NCI-H2227 treated with DMSO at 0.1 percent for 48 hours (cell line): ENCODE results near the gene ACER2.
"Not testable (repeated sequence)": the region's sequence is repeated elsewhere in the genome, so short reads cannot be mapped to it uniquely, and the experiment has no call there.

Source experiments
- DNase-seq: peaks from one replicate; lab custom pipeline; 2025; lab: John Stamatoyannopoulos, UW

ACER2 gene

DNA sequence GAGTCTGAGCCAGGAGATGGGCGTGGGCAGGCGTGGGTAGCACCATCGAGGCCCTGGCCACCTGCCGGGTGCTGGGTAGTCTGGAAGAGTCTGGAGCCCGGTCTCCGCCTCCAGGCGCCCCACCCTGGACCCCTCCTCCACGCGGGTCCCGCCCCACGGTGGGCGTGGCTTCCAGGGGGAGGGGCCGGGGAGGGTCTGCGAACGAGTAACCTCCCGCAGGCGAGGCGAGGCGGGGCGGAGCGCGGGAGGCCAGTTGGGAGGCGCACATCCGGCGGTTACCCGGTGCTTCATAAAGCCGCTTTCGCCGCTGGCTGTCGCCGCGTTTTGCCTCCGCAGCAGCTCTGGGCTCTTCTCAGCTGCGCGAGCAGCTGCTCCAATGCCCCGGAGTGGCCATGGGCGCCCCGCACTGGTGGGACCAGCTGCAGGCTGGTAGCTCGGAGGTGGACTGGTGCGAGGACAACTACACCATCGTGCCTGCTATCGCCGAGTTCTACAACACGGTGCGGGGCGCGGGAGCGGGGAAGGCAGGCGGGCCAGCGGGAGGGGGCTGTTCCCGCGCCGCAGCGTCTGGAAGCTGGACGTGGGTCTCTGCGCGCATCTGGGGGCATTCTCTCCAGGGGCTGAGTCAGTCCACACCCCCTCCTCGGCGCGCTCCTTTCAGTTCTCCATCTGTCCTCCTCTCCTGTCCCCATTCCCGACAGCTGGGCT lies at the start of gene ACER2:
Gene ACER2 (plus strand): TSS at position 317 of the 708 bp plus-strand sequence. CDS start 76 bp downstream, at position 393.
- DNase-seq: peak; percentile 86

DNA sequence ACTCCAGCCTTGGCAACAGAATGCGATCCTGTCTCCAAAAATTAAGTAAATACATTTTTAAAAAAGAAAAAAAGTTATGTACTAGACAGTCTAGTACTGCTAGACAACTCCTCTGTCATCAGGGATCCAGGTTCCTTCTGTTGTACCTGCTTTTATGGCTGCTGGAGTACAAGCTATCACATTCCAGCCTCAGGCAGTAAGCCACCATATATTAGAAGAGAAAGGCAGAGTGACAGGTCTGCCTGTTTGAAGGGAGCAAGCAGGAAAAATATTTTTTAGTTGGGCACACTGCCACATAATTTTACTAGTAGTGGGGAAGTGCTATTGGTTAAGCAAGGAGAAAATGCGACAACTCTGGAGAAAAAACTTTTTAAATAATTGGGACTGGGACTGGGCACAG lies 39.7 kb upstream of the ACER2 start:
- DNase-seq: no peak

DNA sequence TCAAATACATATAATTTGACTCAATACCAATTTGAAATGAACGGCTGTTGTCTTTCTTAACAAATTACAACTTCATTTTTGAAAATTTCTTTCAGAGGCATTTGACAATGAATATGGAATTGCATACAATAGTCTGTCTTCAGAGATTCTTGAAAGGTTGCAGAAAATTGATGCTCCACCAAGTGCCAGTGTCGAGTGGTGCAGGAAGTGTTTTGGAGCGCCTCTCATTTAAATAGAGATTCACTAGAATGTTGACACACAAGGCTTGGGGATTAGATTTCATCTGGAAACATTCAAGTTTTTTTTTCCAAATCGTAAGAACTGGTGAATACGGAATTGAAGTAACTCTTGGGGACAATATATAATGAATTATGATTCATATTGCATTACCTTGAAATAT lies 36.9 kb upstream of the ACER2 start:
- peak; percentile 11 for DNase-seq

DNA sequence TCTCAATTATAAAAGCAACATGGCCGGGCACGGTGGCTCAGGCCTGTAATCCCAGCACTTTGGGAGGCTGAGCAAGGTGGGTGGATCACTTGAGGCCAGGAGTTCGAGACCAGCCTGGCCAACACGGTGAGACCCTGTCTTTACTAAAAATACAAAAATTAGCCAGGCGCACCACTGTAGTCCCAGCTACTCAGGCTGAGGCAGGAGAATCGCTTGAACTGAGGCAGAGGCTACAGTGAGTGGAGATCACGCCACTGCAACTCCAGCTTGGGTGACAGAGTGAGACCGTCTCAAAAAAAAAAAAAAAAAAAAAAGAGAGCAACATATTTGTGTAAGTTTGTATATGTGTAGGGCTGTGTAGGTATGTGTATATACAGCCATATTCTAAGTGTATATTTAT lies 36.2 kb upstream of the ACER2 start:
- DNase-seq: no peak

DNA sequence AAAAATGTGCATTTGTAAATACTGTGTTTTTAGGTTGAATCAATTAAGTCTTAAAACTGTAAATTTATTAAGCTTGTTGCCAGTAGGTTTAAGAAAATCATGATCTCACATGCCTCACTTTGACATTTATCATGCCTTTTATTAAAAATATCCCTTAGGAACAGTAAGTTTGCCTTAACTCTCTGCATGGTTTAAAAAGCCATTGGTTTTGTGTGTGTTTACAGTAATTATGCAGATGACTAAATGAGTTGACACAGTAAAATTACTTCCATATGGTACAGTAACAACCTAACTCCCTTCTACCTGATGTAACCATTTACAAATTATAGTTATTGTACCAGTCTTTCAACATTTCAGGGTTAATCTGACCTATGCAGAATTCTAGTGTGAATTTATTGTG lies 35.3 kb upstream of the ACER2 start:
- no peak for DNase-seq

DNA sequence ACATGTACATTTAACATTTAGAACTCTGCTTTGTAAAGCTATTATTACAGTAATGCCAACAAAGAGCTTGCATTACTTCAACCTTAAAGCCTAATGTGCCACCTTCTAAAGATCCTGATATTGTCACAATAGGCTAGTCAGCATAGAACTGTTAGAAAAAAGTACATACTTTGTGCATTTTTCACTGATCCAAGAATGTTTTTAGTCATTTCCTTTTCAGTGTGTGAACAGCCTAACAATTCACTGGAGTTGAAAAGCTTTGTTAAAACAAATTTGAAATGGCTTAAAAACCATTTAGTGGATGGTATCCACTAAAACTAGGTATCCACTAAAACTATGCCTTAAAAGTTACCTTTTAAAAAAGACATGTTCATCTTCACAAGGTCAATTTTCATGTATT lies 33.3 kb upstream of the ACER2 start:
- DNase-seq: no peak

DNA sequence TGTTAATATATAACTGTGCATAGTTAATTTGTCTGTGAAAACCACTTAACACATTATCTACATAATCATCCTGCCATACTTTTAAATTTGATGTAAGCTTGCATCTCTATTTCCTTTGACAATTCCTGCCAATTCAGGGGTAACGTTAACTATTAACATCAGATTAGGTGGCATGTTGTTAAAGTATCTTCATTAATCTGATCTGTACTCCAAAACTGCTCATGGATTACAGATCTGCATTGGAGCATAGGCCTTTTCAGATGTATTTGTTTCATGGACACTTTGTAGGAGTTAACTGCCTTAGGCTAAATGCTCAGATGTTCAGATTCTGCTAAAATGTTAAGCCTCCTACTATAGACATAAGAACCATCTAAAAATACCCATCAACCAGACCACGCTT lies 31.9 kb upstream of the ACER2 start:
- DNase-seq: no peak

DNA sequence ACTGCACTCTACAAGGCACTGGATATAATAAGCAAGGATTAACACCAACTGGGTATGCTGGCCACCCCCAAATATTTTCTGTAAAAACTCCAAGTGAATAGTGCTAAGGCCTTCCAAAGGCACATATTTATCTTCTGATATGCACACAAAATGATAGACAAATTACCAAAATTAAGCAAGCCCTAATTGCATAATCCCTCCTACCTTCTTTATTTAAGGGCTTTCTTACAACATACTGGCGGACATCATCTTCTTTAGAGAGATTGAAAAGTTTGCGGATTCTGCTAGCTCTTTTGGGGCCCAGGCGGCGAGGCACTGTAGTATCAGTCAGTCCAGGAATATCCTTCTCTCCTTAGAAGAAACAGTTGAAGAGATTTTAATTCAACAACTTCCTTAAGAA lies 30.6 kb upstream of the ACER2 start:
- no peak for DNase-seq

DNA sequence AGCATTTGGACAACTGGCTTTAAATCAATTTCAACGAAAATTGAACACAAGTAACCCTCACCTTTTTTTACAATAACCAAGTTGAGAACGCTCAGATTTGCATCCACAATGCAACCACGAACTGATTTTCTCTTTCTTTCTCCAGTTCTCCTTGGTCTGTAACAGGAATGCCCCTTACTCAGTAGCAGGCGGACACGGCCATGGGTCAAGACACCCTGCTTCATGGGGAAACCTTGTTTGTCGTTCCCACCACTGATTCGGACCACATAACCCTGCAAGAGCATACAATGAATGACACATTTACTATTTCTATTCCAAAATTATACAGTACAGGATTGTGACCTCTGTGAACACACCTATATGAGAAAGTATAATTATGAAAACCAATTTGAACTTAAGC lies 30.2 kb upstream of the ACER2 start:
- no peak for DNase-seq

DNA sequence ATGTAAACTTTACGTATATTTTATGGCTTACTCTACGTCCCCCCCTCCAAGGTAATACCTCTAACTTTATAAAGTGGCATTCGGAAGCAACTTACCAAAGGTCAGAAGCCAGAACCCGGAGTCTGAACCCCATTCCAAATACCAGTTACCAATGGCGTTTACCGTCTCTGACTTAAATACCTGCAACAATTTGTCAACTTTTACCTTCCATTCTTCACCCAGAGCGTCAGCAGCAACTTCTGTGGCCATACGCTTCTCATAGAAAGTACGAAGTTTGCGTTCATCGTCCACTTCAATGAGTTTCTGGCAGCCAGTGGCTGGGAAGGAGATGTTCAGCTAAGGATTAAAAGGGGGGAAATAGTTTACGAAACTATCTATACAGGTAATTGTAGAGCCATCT lies 29.5 kb upstream of the ACER2 start:
- no peak for DNase-seq

DNA sequence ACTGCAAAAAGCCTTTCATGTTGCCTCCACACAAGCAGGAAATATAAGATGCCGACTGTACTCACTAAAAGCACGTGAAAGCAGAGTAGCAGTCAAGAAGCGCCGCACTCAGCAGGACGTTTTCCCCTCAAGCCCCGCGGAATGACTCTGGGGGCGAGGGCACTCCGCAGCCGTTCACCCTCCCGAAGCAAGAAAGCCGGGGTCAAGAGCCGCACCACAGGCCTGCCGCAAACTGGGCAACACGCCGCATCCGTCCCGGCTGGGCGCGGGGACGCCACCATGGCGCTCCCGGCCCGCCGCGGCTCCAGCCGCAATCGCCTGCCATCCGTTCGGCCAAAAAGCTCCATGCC lies 29.1 kb upstream of the ACER2 start:
- peak; percentile 57 for DNase-seq

DNA sequence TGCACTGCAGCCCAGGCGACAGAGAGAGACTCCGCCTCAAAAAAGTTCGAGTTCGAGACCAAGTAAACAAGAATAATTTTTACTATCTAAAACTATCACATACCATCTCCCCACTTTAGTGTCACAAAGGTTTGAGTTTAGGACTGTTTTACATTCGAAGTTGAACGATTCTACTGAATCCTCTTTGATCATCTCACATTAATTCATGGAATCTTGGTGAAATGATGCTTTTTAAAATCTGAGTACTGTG lies 28.1 kb upstream of the ACER2 start:
- DNase-seq: no peak

DNA sequence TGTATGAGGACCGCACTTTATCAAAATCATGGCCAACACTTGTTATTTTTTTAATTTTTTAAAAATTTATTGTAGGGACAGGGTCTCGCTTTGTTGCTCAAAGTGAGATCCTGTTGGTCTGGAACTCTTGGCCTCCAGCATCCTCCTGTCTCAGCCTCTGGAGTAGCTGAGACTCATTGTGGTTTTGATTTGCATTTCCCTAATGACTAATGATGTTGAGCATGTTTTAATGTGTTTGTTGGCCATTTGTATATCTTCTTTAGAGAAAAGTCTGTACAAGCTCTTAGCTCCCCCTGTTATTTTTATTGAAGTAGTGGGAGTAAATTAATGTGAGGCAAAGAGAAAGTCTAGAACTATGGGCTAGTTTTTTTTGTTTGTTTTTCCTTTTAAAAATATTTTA lies 27.2 kb upstream of the ACER2 start:
- no peak for DNase-seq

DNA sequence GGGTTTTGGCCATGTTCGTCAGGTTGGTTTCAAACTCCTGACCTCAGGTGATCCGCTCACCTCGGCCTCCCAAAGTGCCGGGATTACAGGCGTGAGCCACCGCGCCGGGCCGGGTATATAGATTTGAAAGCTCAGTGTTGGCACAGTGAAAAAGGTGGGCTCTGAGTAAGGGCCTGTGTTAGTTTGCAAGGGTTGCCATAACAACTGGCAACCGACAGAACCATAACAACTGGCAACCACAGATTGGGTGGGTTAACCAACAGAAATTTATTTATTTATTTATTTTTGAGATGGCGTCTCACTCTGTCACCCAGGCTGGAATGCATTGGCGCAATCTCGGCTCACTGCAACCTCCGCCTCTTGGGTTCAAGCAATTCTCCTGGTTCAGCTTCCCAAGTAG lies 23.6 kb upstream of the ACER2 start:
- DNase-seq: not testable (repeated sequence)

DNA sequence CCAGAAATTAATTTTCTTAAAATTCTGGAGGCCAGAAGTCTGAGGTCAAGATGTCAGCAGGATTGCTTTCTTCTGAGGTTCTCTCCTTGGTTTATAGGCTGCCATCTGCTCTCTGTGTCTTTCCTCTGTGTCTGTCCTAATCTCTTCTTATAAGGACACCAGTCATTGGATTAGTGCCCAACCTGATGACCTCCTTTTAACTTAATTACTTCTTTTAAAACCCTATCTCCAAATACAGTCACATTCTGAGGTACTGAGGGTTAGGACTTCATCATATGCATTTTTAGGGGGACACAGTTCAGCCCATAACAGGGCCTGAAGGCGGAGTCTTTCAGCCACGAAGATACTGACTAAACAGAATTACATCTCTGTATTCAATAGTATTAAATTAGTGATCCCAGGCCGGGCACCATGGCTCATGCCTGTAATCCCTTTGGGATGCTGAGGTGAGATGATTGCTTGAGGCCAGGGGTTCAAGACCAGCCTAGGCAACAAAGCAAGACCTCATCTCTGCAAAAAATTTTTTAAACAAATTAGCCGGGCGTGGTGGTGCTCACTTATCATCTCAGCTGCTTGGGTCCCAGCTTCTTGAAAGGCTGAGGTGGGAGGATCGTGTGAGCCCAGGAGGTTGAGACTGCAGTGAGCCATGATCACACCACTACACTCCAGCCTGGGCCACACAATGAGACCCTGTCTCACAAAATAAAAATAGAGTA lies 22.9 kb upstream of the ACER2 start:
- DNase-seq: no peak

DNA sequence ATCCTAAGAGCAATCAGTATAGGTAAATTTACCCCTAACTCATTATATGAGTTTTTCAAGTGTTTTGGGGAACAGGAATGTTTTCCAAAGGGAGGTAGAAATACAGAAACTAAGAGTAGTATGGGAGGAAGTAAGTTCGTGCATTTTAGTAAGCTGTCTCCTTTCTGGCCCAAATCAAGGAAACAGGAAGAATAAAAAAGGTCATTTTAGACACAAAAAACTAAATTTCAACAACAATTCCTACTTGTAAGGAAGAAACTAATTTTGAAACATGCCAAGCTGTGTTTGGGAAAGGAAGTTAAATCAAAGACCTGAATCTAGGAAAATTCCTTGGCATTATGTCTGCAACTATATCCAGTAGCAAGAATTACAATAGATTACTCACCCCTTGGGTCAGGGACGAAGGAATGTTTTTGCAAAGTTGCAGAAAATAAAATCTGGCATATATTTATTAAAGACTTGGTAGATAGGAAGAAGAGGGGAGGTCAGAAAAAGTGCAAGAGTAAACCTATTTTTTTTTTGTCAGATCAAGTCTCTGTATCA lies 22.2 kb upstream of the ACER2 start:
- DNase-seq: no peak

DNA sequence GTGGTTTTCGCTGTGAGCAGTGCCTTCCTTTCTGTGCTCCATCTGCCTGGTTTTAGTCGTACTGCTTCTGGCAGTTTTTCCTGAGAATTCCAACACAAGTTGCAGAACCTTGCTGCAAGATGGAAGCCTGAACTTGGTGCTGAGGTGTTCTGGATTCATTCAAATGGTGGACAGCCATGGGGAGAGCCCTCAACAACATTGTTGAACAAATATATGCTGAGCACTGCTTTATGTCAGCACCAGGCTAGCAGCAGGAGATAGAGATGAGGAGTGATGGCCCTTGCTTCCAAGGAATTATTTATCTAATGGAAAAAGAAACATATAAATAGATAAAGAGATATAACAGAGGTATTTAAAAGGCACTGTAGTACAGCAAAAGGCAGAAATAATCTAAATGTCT lies 21.5 kb upstream of the ACER2 start:
- DNase-seq: no peak

DNA sequence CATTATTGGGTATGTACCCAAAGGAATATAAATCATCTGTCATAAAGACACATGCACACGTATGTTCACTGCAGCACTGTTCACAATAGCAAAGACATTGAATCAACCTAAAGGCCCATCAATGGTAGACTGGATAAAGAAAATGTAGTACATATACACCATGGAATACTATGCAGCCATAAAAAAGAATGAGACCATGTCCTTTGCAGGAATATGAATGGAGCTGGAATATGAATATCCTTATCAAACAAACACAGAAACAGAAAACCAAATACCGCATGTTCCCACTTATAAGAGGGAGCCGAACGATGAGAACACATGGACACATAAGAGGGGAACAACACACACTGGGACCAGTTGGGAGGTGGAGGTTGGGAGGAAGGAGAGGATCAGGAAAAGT lies 19.3 kb upstream of the ACER2 start:
- not testable (repeated sequence) for DNase-seq

DNA sequence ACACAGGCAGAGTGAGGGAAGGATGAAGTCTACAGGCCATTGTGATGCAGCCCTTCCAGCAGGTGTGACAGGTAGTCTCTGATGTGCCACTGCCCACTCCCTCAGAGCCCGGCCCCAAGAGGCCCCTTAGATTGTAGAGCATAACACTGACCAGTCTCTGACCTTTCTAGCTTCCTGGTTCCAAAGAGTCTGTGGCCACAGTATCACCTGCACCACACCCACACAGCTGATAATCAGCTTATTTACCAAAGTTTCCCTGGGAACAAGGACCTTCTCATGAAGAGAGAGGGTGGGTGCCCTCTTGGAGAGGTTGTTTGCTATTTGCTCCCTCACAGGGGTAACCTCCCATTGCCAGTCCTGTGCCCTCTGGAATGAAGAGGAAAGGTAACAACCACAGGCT lies 11.0 kb upstream of the ACER2 start:
- no peak for DNase-seq

DNA sequence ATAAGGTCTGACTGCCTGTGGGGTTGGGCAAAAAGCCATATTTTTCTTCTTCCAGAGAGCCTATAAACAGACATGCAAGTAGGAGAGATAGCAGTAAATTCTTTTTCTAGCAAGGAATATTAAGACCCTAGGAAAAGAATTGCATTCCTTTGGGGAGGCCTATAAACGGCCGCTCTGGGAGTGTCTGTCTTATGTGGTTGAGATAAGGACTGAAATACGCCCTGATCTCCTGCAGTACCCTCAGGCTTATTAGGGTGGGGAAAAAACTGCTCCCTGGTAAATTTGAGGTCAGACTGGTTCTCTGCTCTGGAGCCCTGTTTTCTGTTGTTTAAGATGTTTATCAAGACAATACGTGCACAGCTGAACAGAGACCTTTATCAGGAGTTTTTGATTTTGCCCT lies 5.6 kb upstream of the ACER2 start:
- not testable (repeated sequence) for DNase-seq

DNA sequence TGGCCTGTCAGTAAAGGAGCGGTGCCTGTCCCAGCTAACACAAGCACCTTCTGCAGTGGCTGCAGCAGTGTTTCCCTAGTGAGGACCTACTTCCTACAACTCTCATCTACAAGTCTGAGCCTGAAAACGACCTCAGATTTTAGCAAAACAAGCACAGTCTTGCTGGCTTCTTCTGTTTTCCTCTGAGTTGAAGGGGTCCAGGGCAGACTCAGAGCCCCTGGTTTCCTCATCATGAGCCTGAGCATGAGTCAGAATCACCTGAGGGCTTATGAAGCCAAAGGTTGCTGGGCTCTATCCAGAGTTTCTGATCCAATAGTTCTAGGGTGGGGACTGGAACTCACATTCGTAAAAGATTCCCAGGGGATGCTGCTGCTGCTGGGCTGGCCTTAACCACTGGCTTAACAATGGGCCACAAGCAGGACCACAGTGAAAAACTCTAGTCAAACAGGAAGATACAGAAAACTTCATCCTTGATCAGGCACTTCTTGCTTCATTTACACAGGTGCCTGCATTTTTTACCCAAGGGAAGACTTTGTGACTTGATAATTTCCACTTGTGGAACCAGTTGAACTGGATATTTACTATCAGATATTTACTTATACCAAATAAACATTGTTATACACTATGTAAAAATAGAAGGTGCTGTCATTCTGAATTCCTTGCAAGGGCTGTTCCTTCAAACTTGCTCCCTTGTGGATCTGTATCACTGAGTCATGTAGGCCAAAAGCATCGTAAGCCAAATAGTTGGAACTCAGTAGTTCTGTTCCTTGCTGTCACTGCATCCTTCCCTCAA lies 4.3 kb upstream of the ACER2 start:
- DNase-seq: no peak

DNA sequence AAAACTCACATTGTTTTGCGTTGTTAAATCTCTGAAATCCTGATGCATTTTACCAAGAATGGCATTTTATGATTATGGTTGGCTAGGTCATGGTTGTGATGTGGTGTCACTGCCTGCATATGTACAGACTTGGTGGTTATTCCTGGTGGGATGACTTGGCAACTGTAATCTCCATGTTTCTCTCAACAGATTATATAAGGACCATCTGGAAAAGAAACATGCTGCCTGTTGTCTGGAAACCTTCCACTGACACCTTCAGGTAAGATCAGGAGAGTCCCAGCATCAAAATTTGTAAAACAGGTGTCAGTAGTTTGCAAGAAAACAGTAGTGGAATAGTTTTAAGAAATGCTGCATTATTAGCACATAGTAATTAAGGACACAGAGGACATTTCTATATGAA lies 3.0 kb upstream of the ACER2 start:
- no peak for DNase-seq

DNA sequence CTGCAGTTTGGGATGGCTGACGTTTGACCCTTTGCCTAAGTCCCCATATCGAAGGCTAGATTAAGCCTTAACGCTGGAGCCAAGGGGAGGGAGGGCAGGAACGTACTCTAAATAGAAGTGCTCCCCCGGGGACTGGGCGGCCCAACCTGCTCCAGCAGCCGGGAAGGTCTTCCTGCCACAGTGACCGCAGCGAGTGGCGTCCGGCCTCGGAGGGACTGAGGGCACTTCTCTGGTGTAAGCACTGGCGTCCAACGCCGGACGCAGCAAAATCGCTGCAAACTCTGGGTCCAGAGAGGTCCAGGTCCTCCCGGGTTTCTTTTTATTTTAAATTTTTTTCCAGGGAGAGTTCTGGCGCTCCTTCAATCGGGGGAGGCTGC lies 505 bp upstream of the ACER2 start:
- DNase-seq: no peak
